Vagina (tissue), 2 donors: ENCODE data around the gene CTAG1A.
"Not testable (repeated sequence)": the region's sequence is repeated elsewhere in the genome, so short reads cannot be mapped to it uniquely, and the experiment has no call there.

ENCODE experiments used
- CTCF ChIP-seq, 3 experiments: fragments of 450-650 bp in 2 of 3; fragments of 200-600 bp in 1 of 3; sonication (generic) in 1 of 3; IDR thresholded peaks; one replicate each; pipeline ENCODE4 v1.5.1; 2017 to 2019; ENCODE audit warnings: antibody characterized with exemption in 3 of 3, mild to moderate bottlenecking in 2 of 3, moderate library complexity in 2 of 3
- POLR2A ChIP-seq, 2 donors: fragments of 450-650 bp; IDR thresholded peaks; one replicate each; pipeline ENCODE4 v1.6.1; 2017; ENCODE audit warnings: antibody characterized with exemption in 2 of 2, mild to moderate bottlenecking in 2 of 2, moderate library complexity in 2 of 2
- POLR2AphosphoS5 ChIP-seq, 2 donors: sonication (generic); formaldehyde crosslinking; IDR thresholded peaks; one replicate each; pipeline ENCODE4 v1.9.0; 2017; ENCODE audit warnings: antibody characterized with exemption in 2 of 2, mild to moderate bottlenecking in 2 of 2, low read depth in 1 of 2; ENCODE audit not compliant: insufficient read depth in 1 of 2

DNA sequence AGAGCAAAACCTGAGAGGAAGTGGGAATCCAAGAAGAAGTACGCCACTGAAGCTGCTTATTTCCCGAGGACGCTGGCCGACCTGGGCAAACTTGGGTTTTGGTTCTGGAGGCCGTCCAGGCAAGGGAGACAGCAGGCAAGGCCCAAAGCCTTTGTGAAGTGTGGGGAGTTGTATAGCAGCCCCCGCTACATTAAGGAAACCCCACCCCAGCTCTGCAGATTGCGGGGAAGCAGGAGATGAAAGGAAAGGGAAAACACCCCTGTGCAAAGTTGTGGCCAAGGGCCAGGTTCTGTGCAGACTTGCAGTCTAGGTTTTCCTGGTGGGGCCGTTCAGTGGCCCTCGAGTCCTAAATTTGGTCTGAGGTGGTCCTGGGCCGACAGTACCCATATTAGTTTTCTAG, 11.9 kb upstream of the CTAG1A start:
- not testable (repeated sequence) for TF ChIP-seq CTCF (IDR thresholded peaks at IDR 0.05); POLR2A (IDR thresholded peaks at IDR 0.05); POLR2AphosphoS5 (IDR thresholded peaks at IDR 0.05; ENCODE audit: insufficient read depth in 1 of 2, low read depth in 1 of 2)
